Fibroblast of peridontal ligament (primary cell): ENCODE measurements around the gene CLTA.

Experiments
- DNase-seq: peaks from one replicate; pipeline ENCODE4 v3.0.0-alpha.2; 2010; ENCODE audit errors: extremely low read depth

The CLTA gene, protein sequence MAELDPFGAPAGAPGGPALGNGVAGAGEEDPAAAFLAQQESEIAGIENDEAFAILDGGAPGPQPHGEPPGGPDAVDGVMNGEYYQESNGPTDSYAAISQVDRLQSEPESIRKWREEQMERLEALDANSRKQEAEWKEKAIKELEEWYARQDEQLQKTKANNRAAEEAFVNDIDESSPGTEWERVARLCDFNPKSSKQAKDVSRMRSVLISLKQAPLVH

DNA sequence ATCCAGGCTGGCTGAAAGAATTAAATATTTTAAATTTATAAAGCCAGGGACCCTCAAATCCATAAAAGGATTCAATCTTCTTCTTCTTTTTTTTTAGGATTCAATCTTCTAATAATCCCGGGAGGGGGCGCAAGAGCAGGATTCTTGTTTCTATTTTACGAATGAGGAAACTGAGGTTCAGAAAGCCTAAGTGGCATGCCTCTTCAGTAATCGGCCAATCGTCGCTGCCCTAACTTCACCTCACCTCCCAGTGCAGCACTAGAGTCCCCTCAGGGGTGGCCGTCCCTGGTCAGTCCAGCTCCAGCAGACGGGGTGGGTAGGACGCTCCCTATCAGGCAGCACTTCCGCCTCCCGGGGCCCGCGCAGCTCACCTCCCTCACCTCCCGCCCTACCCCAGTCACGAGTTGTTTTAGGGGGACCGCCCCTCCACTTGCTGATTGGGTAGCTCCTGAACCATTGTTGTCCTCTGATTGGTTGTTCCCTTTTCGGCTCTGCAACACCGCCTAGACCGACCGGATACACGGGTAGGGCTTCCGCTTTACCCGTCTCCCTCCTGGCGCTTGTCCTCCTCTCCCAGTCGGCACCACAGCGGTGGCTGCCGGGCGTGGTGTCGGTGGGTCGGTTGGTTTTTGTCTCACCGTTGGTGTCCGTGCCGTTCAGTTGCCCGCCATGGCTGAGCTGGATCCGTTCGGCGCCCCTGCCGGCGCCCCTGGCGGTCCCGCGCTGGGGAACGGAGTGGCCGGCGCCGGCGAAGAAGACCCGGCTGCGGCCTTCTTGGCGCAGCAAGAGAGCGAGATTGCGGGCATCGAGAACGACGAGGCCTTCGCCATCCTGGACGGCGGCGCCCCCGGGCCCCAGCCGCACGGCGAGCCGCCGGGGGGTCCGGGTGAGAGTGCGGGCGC is at the start of gene CLTA:
Gene CLTA, plus strand, starts transcription at position 534 of the 902 bp plus-strand sequence. Its CDS starts 136 bp downstream, at position 670.
- DNase-seq = peak; percentile 99

DNA sequence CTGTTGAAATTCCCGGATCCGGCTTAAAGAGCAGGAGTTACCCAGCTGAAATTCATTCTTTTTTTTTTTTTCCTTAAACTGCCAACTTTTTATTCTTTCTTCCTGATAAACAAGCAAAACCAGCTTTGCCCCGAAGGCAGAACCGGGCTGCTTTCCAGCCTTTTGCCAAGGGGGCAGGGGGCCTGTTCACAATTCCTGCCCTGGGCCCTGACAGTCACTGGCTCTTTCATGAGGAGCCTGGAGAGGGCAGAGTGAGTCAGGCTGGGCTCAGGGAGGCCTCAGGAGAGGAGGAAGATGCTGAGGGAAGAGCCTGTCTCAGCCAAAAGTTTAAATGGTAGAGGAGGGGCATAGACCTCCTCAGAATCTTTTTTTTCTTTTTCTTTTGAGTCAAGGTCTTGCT is 49.4 kb upstream of the CLTA start:
- peak; percentile 48 for DNase-seq

DNA sequence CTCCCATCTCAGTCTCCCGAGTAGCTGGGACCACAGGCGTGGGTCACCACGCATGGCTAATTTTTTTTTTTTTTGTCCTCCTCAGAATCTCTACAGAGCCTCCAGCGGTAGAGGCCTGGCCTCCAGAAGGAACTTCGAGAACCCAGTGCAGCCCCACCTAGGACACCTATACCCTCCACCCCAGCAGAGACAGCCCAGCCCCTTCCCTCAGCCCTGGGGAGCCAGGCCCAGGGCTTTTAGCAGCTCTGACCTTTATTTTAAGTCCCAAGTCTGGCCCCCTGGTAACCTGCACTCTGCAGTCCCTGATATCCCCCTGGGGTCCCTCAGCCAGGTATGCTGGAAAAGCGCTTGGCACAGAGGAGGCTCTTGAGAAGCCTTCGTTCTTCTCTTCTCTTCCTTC is 49.0 kb upstream of the CLTA start:
- no peak for DNase-seq

DNA sequence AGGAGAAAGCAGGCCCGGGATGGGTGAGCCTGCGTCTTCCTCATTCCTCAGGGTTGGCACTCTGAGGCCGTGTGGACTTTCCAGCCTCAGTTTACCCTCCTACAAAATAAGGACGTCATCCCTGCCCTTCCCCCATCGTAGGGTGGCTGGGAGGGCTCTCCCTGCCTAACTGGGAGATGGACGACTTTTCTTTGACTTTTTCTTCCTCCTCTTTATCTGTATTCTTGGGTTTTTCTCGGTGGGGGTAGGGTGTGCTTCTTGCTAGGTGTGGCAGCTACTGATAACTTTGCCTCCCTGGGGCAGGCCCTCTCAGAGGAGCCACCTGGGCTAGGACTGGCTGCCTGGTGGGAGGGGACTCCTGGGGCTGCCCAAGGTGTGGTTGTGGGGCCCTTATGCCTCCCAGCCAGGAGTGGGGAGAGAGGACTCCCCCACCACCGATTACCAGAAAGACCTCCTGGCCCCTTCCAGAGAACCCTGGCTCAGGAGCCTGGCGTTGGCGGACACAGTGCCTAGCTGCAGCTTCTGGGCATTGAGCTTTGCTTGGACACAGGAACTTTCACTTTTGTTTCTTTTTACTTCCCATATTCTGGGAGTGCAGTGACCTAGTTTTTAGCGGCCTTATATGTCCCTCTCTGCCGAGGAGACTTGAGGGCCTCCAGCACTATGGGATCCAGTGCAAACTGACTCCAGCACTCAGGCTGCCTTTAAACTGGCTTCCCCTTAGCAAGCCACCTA is 48.0 kb upstream of the CLTA start:
- peak; percentile 53 for DNase-seq

DNA sequence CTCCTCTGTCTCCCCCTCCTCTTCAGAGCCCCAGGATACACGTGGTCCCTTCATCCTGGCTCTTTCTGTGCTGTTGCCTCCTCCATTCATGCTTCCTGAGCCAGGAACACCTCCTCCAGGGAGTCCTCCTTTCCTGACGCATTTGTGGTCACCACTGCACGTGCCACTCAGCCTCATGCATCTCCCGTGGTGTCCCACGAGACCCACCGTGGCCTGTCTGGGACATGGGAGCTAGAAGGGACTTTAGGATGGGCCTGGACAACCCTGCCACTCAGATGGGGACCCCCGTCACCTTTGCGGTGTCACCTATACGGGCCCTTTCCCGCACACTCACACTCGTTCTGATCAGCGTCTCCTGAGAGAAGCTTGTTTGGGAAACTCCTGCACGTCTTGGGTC is 47.5 kb upstream of the CLTA start:
- DNase-seq = no peak

DNA sequence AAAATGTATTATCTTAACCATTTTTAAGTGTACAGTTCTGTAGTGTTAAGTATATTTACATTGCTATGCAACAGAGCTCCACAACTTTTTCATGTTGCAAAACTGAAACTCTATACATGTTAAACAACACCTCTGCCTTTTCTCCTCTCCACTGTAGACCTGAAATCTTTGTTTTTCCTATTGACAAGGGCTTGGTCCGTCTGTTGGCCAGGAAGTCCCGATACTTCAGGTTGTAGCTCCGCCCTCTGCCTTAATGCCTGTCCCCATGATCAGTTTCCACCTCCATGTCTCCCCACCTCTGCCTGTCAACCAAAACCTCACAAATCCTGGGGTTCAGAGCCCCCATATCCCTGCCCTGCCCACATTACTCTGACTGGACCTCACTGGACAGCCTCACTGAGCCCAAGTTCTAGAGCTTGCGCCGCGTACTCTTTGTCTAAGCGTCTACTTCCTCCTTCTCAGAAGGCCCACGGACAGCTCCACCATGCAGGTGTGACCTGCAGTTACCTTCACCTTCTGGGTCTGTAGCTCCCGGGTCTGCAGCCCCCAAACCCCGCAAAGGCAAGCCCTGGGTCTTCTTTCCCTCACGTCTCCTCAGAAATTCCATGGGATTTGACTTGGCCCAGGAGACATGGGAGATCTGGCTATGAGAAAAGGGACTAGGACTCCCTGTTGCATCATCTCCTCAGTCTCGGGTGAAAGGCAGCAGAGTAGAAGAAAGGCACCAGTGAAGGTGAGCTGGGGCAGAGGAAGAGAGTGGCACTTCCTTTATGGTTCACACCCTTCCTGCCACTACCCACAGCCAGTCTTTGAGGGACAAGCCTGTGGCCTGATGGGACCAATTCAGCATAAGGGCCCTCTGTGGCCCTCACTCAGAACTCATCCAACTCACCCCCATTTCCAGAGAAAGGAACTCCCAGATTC is 46.1 kb upstream of the CLTA start:
- DNase-seq = no peak

DNA sequence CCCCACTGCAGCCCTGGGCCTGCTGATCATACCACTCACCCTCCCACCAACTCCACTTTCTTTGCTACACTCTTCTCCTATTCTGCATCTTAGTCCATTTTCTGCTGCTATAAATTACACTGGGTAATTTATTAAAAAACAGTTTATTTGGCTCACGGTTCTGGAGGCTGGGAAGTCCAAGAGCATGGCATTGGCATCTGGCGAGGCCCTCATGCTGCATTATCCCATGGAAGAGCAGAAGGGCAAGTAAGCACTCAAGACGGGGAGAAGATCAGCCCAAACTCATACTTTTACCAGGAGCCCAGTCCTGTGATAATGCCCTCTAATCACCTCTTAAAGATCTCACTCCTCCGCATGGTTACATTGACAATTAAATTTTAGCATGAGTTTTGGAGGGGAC is 44.8 kb upstream of the CLTA start:
- DNase-seq = no peak

DNA sequence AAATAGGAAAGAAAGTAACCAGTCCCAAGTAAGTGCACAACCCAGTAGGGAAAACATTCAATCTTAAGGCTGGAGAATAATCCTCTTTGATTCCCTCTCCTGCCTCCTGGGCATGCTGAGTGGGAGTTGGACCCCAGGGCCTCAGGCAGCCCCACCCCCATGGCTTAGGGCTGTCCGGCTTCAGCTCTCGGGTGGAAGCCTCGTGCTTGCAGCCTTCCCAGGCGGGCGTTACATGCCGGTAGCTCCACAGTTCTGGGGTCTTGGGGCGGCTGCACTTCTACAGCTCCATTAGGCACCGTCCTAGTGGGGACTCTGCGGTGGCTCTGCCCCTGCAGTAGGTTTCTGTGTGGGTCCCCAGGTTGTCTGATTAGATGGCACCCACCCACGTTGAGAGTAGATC is 44.1 kb upstream of the CLTA start:
- DNase-seq = no peak

DNA sequence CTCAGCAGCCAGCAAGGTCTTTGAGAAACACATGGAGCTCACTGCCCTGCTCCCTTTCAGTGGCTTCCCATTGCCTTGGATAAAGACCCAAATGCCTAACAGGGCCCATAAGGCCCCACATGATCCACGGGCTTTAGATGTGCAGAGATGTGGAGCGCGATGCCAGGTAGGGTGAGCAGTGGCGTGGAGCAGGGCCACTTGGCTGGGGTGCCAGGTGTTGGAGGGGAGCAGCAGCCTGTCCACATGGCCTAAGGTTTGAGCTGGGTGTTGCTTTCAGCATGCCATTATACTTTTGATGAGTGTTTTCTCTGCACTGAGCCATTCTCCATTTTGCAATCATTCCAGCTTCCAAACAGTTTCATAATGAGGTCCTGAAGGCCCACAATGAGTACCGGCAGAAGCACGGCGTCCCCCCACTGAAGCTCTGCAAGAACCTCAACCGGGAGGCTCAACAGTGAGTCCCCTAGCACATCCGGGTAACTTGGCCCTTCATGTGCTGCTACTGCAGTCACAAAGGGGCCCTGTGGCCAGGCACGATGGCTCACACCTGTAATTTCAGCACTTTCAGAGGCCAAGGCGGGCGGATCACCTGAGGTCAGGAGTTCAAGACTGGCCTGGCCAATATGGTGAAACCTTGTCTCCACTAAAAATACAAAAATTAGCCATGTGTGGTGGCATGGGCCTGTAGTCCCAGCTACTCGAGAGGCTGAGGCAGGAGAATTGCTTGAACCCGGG is 43.1 kb upstream of the CLTA start:
- DNase-seq = no peak

DNA sequence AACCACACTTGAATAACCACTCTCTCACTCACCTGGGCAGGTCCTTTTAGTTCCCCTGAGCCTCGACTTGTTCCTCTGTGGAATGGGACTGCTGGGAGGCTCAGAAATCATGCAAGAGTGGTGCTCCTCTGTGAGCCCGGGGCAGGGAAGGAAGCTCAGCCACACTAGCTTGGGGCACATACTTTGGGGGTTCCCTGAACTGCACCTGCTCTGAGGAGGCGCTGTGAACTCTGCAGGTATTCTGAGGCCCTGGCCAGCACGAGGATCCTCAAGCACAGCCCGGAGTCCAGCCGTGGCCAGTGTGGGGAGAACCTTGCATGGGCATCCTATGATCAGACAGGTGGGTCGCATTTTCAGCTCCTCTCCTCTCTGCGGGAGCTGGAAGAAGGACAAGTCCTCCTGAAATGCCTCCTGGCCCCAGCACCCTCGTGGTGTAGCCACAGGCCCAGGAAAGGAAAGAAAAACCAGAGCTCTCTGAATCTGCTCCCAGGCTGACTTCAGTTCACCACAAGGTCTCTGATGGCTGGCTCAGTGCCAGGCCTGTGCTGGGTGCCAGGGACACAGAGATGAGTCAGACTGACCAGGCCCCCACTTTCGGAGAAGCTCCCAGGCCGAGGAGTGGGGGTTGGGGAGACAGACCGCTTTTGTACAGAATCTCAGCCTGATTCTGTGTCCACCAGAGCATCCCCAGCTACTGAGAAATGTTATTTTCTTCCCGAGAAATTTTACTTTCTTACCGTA is 42.2 kb upstream of the CLTA start:
- DNase-seq = peak; percentile 97

DNA sequence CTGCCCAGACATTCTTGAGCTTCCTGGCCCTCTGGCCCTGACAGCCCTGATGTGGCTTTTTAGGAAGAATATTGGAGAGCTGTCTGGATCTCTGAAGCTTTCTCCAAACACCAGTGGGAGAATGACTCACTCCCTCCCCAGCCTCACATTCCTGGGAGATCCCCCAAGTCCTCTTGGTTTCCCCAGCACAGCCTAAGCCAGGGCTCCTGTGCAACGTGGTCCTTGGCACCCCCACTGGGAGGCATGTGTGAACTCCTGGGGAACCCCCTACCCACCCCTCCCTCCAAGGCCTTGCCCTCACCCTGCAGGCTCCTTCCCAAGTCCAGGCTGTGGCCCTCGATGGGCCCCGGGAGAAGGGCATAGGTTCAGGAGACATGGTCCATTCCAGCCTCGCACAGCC is 41.5 kb upstream of the CLTA start:
- peak; percentile 79 for DNase-seq

DNA sequence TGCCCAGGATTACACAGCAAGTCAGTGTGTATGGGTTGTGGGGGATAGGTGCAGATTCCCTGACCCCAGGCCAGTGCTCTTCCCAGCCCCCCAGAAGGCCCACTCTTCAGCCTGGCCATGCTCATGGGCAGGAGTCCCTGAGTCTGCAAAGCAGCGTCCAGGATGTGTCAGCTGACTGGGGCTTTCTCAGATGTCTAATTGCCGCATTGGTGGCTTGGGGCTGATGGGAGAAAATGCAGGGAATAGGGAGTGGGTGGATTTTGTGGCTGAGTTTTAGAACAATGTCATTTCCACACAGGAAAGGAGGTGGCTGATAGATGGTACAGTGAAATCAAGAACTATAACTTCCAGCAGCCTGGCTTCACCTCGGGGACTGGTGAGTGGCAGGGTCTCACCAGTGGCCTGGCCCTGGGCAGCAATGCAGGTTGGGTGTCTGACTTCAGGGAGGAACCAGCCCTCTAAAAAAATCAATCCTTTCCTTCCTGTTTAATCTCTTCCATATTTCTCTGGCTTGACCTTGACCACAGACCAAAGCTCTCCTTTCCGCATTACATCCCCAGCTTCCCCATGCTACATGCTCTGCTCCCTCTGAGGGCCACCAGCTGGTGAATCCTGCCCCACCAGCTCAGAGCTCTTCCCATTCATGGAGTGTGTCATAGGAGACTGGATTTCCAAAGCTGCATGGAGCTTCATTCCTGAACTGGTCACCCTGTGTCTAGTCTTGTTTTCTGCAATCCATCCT is 40.0 kb upstream of the CLTA start:
- DNase-seq = peak; percentile 50

DNA sequence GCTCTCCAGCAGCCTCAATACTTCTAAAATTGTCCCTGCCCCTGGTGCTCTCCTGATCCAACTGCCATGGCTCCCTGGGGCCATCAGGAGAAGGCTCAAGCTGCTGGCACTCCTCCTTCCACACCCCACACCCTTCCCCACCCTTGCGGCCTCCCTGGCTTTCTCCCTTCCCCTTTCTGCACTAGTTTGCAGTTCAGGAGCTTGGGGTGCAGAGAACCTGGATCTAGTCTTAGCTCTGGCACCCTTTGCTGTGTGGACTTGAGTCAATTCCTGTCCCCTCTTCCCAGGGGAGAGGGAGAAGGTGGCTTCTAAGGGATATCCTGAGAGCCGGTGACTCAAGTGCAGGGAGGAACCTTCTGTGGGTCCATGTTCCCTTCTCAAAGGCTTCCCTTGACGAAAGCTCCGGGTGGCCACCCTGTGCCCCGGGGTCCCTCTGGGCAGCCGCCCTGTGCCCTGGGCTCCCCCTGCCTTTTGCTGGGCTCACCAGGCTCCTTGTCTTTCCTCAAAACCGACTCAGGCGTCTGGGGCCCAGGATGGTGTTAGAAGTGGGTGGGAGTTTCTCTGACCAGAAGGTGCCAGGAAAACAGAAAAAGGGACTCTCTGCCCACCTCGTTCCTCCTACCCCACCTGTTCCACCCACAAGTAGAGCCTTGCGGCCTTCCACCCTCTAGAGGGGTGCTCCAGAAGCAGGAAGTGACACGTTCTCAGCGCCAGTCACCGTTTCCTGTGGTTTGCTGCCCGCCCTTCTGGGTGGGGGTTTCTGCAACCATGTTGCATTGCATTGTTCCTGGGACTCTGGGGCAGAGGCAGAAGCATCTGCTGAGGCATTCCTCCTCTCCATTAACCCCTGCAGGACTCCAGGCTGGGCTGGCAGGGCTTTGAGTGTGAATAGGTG is 39.2 kb upstream of the CLTA start:
- no peak for DNase-seq

DNA sequence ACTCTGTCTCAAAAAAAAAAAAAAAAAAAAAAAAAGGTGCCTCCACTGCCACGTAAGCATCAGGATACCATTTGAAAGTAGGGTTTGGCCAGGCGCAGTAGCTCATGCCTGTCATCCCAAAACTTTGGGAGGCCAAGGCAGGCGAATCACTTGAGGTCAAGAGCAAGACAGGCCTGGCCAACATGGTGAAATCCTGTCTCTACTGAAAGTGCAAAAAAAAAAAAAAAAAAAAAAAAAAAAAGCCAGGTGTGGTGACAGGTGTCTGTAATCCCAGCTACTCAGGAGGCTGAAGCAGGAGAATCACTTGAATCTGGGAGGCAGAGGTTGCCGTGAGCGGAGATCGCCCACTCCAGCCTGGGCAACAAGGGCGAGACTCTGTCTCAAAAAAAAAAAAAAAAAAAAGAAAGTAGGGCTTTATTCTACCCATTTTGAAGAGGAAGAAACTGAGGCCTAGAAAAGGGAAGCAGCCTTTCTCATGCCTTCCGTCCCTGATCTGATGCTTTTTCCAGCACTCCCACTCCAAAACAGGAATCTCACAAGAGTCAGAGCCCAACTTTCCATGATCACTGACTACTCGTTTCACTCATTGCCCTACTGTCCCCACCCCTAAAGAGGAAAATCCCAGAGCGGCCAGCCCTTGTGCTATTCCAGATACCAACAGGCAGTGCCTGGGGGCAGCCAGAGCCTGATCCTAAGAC is 37.8 kb upstream of the CLTA start:
- no peak for DNase-seq

DNA sequence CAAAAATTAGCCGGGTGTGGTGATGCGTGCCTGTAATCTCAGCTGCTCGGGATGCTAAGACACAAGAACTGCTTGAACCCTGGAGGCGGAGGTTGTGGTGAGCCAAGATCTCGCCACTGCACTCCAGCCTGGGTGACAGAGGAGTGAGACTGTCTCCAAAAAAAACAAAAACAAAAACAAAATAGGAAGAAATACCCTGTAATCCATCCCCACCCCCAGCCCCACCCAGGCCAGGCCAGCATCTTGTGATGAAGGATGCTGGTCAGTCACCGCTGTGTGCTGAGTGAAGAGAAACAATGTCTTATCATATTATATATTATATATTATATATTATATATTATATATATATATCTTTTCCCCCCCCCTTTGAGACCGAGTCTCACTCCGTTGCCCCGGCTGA is 37.0 kb upstream of the CLTA start:
- no peak for DNase-seq

DNA sequence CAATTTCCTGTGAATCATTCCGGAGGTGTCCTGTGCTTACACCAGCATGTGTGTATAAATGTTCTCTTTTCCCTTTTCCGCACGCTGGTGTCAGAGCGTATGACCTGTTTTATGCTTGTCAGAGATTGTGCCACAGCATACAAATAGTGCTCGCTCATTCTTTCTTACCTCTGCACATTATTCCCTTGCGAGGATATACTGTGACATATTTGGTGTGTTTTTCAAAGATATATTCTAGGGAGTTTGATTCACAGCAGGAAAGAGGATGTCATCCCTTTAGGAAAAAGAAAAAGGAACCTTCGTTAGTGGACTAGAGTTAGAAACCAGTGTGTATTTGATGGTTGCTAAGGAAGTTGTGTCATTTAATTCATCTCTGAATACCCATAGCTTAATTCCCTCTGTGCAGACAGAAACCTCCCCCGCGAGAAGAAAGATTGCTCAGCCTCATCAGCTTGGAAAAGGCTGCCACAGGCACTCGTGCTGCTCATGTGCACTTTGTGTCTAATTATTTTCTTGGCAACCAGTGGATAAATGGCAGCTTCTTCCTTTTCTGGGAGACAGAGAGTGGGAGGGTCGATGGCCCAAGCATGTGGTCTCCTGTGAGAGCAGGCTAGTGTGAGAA is 36.3 kb upstream of the CLTA start:
- DNase-seq = peak; percentile 75

DNA sequence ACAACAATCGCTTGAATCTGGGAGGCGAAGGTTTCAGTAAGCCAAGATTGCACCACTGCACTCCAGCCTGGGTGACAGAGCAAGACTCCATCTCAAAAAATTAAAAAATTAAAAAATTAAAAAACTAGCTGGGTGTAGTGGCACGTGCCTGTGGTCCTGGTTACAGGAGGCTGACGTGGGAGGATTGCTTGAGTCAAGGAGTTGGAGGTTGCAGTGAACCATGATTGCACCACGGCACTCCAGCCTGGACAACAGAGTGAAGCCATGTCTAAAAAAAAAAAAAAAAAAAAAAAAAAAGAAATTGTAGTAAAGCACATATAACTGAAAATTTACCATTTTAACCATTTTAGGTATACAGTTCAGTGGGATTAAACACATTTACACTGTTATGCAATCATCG is 34.6 kb upstream of the CLTA start:
- no peak for DNase-seq
